Astrocyte (in vitro differentiated cells and primary cell): ENCODE measurements around the gene MYH7B. TPM values are rescaled to one million over a fixed set of nuclear protein-coding genes. Genes with fewer than 3 reads are reported as not detected.

Experiments used
- DNase-seq: peaks from one replicate; pipeline ENCODE4 v3.0.0-alpha.2; 2010; ENCODE audit warnings: low read depth
- FAIRE-seq: peaks from 2 replicates; lab custom pipeline; 2011; peaks lifted over from hg19 to GRCh38; lab: Jason Lieb, UNC
- H2AFZ ChIP-seq: 2 replicates; pipeline ENCODE4 v1.6.0; 2012; ENCODE audit warnings: low read depth, low read length, inconsistent platforms
- H3K27ac ChIP-seq: 2 replicates; pipeline ENCODE4 v1.5.1; 2011; ENCODE audit warnings: low read depth, low read length, inconsistent platforms
- H3K27me3 ChIP-seq: 2 replicates; pipeline ENCODE4 v1.6.0; 2011; ENCODE audit warnings: low read length, inconsistent platforms; ENCODE audit not compliant: insufficient read depth
- H3K36me3 ChIP-seq: 2 replicates; pipeline ENCODE4 v1.5.1; 2011; ENCODE audit warnings: low read length, inconsistent platforms; ENCODE audit not compliant: insufficient read depth
- H3K4me1 ChIP-seq: 2 replicates; pipeline ENCODE4 v1.5.1; 2011; ENCODE audit warnings: low read length, inconsistent platforms; ENCODE audit not compliant: insufficient read depth
- H3K4me2 ChIP-seq: 2 replicates; pipeline ENCODE4 v1.6.0; 2012; ENCODE audit warnings: low read length, inconsistent platforms
- H3K4me3 ChIP-seq: 2 replicates; pipeline ENCODE4 v1.5.1; 2011; ENCODE audit warnings: low read depth, mild to moderate bottlenecking, low read length, inconsistent platforms; ENCODE audit not compliant: insufficient read depth
- H3K79me2 ChIP-seq: 2 replicates; pipeline ENCODE4 v1.6.0; 2012; ENCODE audit warnings: mild to moderate bottlenecking, low read length, inconsistent platforms; ENCODE audit not compliant: insufficient read depth
- H3K9ac ChIP-seq: 2 replicates; pipeline ENCODE4 v1.6.0; 2012; ENCODE audit warnings: mild to moderate bottlenecking, low read length, inconsistent platforms
- H3K9me3 ChIP-seq: 2 replicates; pipeline ENCODE4 v1.5.1; 2012; ENCODE audit warnings: low read depth, mild to moderate bottlenecking, low read length, inconsistent platforms; ENCODE audit not compliant: insufficient read depth
- H4K20me1 ChIP-seq: 2 replicates; pipeline ENCODE4 v1.6.0; 2012; ENCODE audit warnings: low read length, inconsistent platforms; ENCODE audit not compliant: insufficient read depth
- H3K27ac Mint-ChIP-seq: one replicate; pipeline ENCODE4 v1.8.0; 2021; ENCODE audit warnings: mild to moderate bottlenecking, mixed read lengths; ENCODE audit not compliant: unreplicated experiment
- H3K27me3 Mint-ChIP-seq: one replicate; pipeline ENCODE4 v1.8.0; 2021; ENCODE audit warnings: low read depth, mixed read lengths; ENCODE audit not compliant: unreplicated experiment
- H3K36me3 Mint-ChIP-seq: one replicate; pipeline ENCODE4 v1.8.0; 2021; ENCODE audit warnings: low read depth, mixed read lengths; ENCODE audit not compliant: unreplicated experiment
- H3K4me1 Mint-ChIP-seq: one replicate; pipeline ENCODE4 v1.8.0; 2021; ENCODE audit warnings: low read depth, mixed read lengths; ENCODE audit not compliant: unreplicated experiment
- H3K4me3 Mint-ChIP-seq: one replicate; pipeline ENCODE4 v1.8.0; 2021; ENCODE audit warnings: mild to moderate bottlenecking, moderate library complexity, mixed read lengths; ENCODE audit not compliant: unreplicated experiment
- H3K9me3 Mint-ChIP-seq: one replicate; pipeline ENCODE4 v1.8.0; 2021; ENCODE audit warnings: mild to moderate bottlenecking, mixed read lengths; ENCODE audit not compliant: unreplicated experiment
- CTCF ChIP-seq: IDR thresholded peaks from 2 replicates; pipeline ENCODE4 v1.5.1; 2011; ENCODE audit warnings: low read depth, mild to moderate bottlenecking, inconsistent platforms, low read length, moderate library complexity; ENCODE audit not compliant: insufficient read depth
- EZH2 ChIP-seq: IDR thresholded peaks from 2 replicates; pipeline ENCODE4 v1.6.1; 2012; ENCODE audit warnings: mild to moderate bottlenecking, low read length, inconsistent platforms; ENCODE audit not compliant: insufficient read depth
- total RNA-seq: library from RNA; stranded (reverse); gene quantifications from 2 replicates; pipeline ENCODE4 v1.2.1, GENCODE V29; 2021

MYH7B gene
- total RNA-seq, 1 donor from 2014 or later: 0.11 TPM

GRCh38 chr20:34983995-34984735 is 28.5 kb downstream of the MYH7B start:
- Histone ChIP-seq H3K9me3 (no peaks in the 10 kb centered on the region), H3K27ac (no peak overlapping the region), H3K4me3 (no peak overlapping the region), H2AFZ (no peak overlapping the region), H3K4me2 (no peak overlapping the region), H4K20me1 (no peaks in the 10 kb centered on the region), H3K9ac (no peak overlapping the region), H3K27me3 (peaks cover 8% of the 10 kb centered on the region), H3K4me1 (no peaks in the 10 kb centered on the region), H3K36me3 (no peaks in the 10 kb centered on the region), H3K79me2 (no peaks in the 10 kb centered on the region)
- H3K36me3 Mint-ChIP-seq: peaks cover 3% of the 10 kb centered on the region
- DNase-seq (no peak), FAIRE-seq (no peak)
- peaks cover 2% of the 10 kb centered on the region for H3K4me1 Mint-ChIP-seq
- no peak overlapping the region for H3K4me3 Mint-ChIP-seq
- TF ChIP-seq CTCF: no peak
- TF ChIP-seq EZH2: no peak
- no peak overlapping the region for H3K27ac Mint-ChIP-seq
- H3K27me3 Mint-ChIP-seq: peaks cover 13% of the 10 kb centered on the region
- no peaks in the 10 kb centered on the region for H3K9me3 Mint-ChIP-seq

GRCh38 chr20:34984756-34985261 is 29.1 kb downstream of the MYH7B start:
- Histone ChIP-seq H3K27ac (no peak overlapping the region), H3K4me1 (no peaks in the 10 kb centered on the region), H2AFZ (no peak overlapping the region), H3K4me3 (no peak overlapping the region), H3K27me3 (peaks cover 8% of the 10 kb centered on the region), H3K36me3 (no peaks in the 10 kb centered on the region), H4K20me1 (no peaks in the 10 kb centered on the region), H3K79me2 (no peaks in the 10 kb centered on the region), H3K9me3 (no peaks in the 10 kb centered on the region), H3K9ac (no peak overlapping the region), H3K4me2 (no peak overlapping the region)
- no peak overlapping the region for H3K4me3 Mint-ChIP-seq
- H3K27me3 Mint-ChIP-seq: peaks cover 13% of the 10 kb centered on the region
- H3K27ac Mint-ChIP-seq: peak overlapping the region; percentile 67
- TF ChIP-seq CTCF (no peak), EZH2 (no peak)
- no peak for DNase-seq
- H3K4me1 Mint-ChIP-seq: peaks cover 2% of the 10 kb centered on the region
- peaks cover 5% of the 10 kb centered on the region for H3K36me3 Mint-ChIP-seq
- FAIRE-seq: no peak
- H3K9me3 Mint-ChIP-seq: no peaks in the 10 kb centered on the region
